Stimulated activated CD8-positive, alpha-beta memory T cell treated with anti-CD3 and anti-CD28 coated beads, Interleukin-2, amount 100 ng/mL, for 48 hours (primary cell): ENCODE results near the gene CCT8L2.
"Not testable (repeated sequence)": the region's sequence is repeated elsewhere in the genome, so short reads cannot be mapped to it uniquely, and the experiment has no call there.

Source experiments
- DNase-seq, 2 donors: peaks; one replicate each; pipeline ENCODE4 v3.0.0-alpha.2; 2020; ENCODE audit warnings: low read depth in 2 of 2

CCT8L2 gene

GRCh38 chr22:16599648-16600047 lies 7.0 kb upstream of the CCT8L2 start:
- not testable (repeated sequence) for DNase-seq

DNA sequence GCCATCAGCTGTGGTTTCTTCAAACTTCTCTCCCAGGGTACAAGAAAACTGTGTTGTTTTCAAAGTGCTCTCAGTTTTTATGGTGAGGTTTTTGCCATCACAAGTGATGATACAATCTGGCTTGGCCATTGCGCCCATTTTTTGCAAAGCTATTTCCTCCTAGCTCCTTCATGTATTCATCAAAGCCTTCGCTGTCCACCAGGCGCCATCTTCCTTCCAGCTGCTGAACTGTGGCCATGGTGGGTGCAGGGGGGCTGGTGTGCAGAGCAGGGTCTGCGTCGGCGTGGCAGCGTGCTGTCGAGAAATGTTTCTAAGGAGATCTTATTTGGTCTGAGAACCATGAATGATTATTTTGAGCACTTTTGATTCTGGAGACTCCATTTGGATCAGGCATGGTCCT lies 2.6 kb upstream of the CCT8L2 start:
- DNase-seq = not testable (repeated sequence)

DNA sequence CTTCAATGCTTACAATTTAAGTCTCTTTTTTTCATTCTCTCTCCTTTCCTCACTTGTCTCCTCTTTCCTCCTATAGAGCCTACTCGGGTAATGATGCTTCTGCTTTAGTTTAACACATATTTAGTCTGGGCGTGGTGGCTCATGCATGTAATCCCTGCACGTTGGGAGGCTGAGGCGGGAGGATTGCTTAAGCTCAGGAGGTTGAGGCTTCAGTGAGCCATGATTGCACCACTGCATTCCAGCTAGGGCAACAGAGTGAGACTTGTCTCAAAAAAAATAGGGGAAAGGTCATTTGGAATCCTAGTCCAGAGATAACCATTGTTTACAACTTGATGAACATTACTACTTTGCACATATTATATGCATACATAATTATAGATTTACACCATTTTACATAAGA lies 1.4 kb upstream of the CCT8L2 start:
- no peak for DNase-seq

DNA sequence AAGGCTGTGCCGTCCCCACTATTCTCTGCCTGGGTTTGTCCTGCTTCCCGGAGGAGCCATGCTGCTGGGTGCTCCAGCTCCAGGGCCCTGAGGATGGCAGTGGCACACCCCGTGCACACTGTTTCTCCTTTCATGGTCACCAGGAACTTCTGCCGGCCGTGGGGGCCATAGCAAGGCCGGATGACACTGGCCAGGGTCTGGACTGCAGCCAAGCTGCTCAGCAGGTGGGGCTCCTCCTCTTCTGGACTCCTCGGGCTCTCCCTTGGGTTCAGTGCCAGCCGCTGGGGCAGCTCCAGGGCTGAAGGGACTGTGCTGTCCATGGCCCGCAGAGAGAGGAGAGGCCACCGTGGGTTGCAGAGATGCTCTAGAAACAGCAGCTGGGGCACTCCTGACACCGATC lies 379 bp downstream of the CCT8L2 start:
- DNase-seq = not testable (repeated sequence)

GRCh38 chr22:16591136-16591535 lies 1.5 kb downstream of the CCT8L2 start:
- not testable (repeated sequence) for DNase-seq

- no peak for DNase-seq
Observed at GRCh38 chr22:16586991-16587390, 5.6 kb downstream of the CCT8L2 start.

- no peak for DNase-seq
Observed at GRCh38 chr22:16586170-16586569, 6.4 kb downstream of the CCT8L2 start.

GRCh38 chr22:16580872-16581271 lies 11.7 kb downstream of the CCT8L2 start:
- not testable (repeated sequence) for DNase-seq

- DNase-seq = not testable (repeated sequence)
Observed at GRCh38 chr22:16569240-16569834, 23.3 kb downstream of the CCT8L2 start.

- no peak for DNase-seq
Observed at GRCh38 chr22:16568425-16568758, 24.2 kb downstream of the CCT8L2 start.

DNA sequence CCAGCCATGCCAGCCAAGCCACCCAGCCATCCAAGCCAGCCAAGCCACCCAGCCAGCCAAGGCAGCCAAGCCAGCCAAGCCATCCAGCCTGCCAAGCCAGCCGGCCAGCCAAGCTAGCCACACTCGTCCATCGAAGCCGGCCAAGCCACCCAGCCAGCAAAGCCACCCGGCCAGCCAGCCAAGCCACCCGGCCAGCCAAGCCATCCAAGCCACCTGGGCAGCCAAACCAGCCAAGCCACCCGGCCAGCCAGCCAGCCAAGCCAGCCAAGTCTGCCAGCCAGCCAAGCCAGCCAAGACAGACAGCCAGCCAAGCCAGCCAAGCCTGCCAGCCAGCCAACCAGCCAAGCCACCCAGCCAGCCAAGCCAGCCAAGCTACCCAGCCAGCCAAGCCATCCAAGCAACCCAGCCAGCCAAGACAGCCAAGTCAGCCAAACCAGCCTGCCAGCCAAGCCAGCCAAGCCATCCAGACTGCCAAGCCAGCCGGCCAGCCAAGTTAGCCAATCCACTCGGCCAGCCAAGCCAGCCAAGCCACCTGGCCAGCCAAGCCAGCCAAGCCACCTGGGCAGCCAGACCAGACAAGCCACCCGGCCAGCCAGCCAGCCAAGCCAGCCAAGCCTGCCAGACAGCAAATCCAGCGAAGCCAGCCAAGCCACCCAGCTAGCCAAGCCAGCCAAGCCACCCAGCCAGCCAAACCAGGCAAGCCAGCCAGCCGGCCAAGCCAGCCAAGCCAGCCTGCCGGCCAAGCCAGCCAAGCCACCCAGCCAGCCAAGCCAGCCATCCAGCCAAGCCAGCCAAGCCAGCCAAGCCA lies 24.8 kb downstream of the CCT8L2 start:
- not testable (repeated sequence) for DNase-seq

- DNase-seq = not testable (repeated sequence)
Observed at GRCh38 chr22:16566421-16567151, 26.0 kb downstream of the CCT8L2 start.

DNA sequence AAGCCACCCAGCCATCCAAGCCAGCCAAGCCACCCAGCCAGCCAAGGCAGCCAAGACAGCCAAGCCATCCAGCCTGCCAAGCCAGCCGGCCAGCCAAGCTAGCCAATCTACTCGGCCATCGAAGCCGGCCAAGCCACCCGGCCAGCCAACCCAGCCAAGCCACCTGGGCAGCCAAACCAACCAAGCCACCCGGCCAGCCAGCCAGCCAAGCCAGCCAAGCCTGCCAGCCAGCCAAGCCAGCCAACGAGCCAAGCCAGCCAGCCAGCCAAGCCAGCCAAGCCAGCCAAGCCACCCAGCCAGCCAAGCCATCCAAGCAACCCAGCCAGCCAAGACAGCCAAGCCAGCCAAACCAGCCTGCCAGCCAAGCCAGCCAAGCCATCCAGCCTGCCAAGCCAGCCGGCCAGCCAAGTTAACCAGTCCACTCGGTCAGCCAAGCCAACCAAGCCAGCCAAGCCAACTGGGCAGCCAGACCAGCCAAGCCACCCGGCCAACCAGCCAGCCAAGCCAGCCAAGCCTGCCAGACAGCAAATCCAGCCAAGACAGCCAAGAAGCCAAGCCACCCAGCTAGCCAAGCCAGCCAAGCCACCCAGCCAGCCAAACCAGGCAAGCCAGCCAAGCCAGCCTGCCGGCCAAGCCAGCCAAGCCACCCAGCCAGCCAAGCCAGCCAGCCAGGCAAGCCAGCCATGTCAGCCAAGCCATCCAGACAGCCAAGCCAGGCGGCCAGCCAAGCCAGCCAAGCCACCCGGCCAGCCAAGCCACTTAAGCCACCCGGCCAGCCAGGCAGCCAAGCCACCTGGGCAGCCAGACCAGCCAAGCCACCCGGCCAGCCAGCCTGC lies 26.8 kb downstream of the CCT8L2 start:
- DNase-seq = not testable (repeated sequence)

GRCh38 chr22:16564837-16565584 lies 27.6 kb downstream of the CCT8L2 start:
- not testable (repeated sequence) for DNase-seq

DNA sequence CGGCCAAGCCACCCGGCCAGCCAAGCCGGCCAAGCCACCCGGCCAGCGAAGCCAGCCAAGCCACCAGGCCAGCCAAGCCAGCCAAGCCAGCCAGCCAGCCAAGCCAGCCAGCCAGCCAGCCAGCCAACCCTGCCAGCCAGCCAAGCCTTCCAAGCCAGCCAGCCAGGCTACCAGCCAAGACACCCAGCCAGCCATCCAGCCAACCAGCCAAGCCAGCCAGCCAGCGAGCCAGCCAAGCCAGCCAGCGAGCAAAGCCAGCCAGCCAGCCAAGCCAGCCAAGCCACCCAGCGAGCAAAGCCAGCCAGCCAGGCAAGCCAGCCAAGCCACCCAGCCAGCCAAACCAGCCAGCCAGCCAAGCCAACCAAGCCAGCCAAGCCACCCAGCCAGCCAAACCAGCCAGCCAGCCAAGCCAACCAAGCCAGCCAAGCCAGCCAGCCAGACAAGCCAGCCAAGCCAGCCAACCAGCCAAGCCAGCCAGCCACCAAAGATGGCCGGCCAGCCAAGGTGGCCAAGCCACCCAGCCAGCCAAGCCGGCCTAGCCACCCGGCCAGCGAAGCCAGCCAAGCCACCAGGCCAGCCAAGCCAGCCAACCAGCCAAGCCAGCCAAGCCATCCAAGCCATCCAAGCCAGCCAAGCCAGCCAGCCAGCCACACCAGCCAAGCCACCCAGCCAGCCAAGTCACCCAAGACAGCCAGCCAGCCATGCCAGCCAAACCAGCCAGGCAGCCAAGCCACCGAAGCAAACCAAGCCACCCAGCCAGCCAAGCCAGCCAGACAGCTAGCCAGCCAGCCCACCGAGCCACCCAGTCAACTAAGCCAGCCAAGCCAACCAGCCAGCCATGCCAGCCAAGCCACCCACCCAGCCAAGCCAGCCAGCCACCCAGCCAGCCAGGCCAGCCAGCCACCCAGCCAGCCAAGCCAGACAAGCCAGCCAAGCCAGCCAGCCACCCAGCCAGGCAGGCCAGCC lies 28.8 kb downstream of the CCT8L2 start:
- DNase-seq = no peak

DNA sequence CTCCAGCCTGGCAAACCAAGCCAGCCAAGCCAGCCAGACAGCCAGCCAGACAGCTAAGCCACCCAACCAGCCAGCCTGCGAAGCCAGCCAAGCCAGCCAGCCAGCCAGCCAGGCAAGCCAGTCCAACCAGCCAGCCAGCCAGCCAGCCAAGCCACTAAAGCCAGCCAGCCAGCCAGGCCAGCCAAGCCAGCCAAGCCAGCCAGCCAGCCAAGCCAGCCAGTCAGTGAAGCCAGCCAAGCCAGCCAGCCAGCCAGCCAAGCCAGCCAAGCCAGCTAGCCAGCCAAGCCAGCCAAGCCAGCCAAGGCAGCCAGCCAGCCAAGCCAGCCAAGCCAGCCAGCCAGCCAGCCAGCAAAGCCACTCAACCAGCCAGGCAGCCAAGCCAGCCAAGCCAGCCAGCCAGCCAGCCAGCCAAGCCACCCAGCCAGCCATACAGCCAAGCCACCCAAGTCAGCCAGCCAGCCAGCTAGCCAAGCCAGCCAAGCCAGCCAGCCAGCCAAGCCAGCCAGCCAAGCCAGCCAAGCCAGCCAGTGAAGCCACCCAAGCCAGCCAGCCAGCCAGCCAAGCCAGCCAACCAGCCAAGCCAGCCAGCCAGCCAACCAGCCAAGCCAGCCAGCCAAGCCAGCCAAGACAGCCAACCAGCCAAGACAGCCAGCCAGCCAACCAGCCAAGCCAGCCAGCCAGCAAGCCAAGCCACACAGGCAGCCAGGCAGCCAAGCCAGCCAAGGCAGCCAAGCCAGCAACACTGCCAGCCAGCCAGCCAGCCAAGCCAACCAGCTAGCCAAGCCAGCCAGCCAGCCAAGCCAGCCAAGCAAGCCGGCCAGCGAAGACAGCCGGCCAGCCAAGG lies 29.7 kb downstream of the CCT8L2 start:
- no peak for DNase-seq

GRCh38 chr22:16561093-16561658 lies 31.4 kb downstream of the CCT8L2 start:
- DNase-seq = not testable (repeated sequence)

DNA sequence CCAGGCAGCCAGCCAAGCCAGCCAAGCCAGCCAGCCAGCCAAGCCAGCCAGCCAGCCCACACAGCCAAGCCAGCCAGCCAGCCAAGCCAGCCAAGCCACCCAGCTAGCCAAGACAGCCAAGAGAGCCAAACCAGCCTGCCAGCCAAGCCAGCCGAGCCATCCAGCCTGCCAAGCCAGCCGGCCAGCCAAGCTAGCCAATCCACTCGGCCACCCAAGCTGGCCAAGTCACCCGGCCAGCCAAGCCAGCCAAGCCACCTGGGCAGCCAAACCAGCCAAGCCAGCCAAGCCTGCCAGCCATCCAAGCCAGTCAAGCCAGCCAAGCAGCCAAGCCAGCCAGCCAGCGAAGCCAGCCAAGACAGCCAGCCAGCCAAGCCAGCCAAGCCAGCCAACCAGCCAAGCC lies 32.0 kb downstream of the CCT8L2 start:
- not testable (repeated sequence) for DNase-seq

DNA sequence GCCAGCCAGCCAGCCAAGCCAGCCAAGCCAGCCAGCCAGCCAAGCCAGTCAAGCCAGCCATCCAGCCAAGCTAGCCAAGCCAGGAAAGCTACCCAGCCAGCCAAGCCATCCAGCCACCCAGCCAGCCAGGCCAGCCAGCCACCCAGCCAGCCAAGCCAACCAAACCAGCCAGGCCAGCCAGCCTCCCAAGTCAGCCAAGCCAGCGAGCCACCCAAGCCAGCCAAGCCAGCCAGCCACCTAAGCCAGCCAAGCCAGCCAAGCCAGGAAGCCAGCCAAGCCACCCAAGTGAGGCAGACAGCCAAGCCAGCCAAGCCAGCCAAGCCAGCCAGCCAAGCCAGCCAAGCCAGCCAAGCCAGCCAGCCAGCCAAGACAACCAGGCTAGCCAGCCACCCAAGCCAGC lies 32.6 kb downstream of the CCT8L2 start:
- not testable (repeated sequence) for DNase-seq
